Measurements from ENCODE around the gene PLEKHA6.

The PLEKHA6 gene

GRCh38 chr1:204272505-204272904 is 87.2 kb downstream of the PLEKHA6 start:
- TF ChIP-seq, protein P1, sequence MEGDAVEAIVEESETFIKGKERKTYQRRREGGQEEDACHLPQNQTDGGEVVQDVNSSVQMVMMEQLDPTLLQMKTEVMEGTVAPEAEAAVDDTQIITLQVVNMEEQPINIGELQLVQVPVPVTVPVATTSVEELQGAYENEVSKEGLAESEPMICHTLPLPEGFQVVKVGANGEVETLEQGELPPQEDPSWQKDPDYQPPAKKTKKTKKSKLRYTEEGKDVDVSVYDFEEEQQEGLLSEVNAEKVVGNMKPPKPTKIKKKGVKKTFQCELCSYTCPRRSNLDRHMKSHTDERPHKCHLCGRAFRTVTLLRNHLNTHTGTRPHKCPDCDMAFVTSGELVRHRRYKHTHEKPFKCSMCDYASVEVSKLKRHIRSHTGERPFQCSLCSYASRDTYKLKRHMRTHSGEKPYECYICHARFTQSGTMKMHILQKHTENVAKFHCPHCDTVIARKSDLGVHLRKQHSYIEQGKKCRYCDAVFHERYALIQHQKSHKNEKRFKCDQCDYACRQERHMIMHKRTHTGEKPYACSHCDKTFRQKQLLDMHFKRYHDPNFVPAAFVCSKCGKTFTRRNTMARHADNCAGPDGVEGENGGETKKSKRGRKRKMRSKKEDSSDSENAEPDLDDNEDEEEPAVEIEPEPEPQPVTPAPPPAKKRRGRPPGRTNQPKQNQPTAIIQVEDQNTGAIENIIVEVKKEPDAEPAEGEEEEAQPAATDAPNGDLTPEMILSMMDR (conservative IDR thresholded peaks at IDR 0.05) = no peak
- TF ChIP-seq ZFX (IDR thresholded peaks at IDR 0.05) = no peak

DNA sequence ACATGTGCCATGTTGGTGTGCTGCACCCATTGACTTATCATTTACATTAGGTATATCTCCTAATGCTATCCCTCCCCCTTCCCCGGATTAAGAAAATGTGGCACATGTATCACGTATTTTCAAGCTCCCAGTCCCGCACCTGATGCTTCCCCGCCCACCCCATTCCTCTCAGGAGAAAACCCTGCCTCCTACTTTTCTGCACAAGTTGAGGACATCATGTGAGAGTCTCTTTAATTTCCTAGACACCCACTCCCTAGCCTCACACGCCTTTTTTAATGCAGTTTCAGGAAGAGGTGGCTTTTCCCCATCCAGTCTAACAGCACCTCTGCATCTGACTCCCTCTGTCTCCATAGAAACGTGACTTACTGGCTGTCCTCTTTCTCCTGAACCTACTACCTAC is 87.8 kb downstream of the PLEKHA6 start:
- TF ChIP-seq ZFX (IDR thresholded peaks at IDR 0.05) = no peak
- TF ChIP-seq, protein P1 (conservative IDR thresholded peaks at IDR 0.05) = no peak
- no peak overlapping the region for H3K27ac ChIP-seq

More at GRCh38 chr1:204272505-204272904, 87.2 kb downstream of the PLEKHA6 start:
- no peak overlapping the region for H3K27ac ChIP-seq

- H3K27ac ChIP-seq = no peak overlapping the region
- no peak for TF ChIP-seq ZFX (IDR thresholded peaks at IDR 0.05)
- TF ChIP-seq, protein P1 (conservative IDR thresholded peaks at IDR 0.05) = no peak
These were observed 91.6 kb downstream of the PLEKHA6 start for GRCh38 chr1:204268101-204268500.

DNA sequence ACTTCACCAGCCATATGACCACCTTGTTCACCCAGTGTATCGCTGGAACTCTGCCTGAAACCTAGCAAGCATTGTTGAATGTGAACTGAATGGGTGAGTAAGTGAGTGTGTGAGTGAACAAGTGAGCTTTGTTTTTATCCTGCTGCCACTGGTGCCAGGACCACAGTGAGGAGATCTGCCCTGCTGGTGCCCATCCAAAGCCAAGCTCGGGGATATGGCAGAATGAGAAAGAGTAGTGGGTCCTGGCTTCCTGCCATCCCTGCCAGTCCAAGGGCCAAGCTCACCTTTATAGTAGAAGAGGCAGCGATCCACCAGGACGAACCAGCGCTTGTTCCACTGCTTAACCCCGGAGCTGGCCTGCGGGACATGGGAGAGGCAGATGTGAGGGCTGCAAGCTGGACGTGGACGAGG is 92.5 kb downstream of the PLEKHA6 start:
- H3K27ac ChIP-seq = no peak overlapping the region
- TF ChIP-seq, protein P1 (conservative IDR thresholded peaks at IDR 0.05) = no peak
- TF ChIP-seq ZFX (IDR thresholded peaks at IDR 0.05) = no peak

- TF ChIP-seq, protein P1 (conservative IDR thresholded peaks at IDR 0.05) = no peak
- no peak for TF ChIP-seq ZFX (IDR thresholded peaks at IDR 0.05)
- no peak overlapping the region for H3K27ac ChIP-seq
These were observed 93.2 kb downstream of the PLEKHA6 start for GRCh38 chr1:204266504-204267034.

DNA sequence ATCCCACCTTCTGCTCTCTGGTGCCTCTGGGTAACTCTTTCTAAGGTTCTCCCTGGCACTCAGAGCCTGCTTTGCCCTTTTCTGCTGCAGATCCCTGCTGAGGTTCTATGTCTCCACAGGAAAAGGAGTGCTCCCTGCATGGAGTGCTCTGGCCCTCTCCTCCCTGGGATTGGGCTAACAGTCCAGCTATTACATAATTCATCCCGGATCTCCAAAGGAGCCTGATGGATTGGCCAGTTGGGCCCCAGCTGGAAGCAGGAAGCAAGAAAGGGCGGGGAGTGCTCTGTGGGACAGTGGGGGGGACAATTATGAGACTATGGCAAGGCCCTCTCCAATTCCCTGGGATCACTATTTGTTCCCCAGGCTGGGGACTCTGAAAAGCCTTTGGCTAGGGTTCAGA is 94.1 kb downstream of the PLEKHA6 start:
- no peak overlapping the region for H3K27ac ChIP-seq
- TF ChIP-seq, protein P1 (conservative IDR thresholded peaks at IDR 0.05) = no peak
- no peak for TF ChIP-seq ZFX (IDR thresholded peaks at IDR 0.05)

GRCh38 chr1:204264805-204265204 is 94.9 kb downstream of the PLEKHA6 start:
- no peak overlapping the region for H3K27ac ChIP-seq
- TF ChIP-seq, protein P1 (conservative IDR thresholded peaks at IDR 0.05) = no peak
- TF ChIP-seq ZFX (IDR thresholded peaks at IDR 0.05) = no peak
